ENCODE data around the gene KRT39. TPM values are rescaled to one million over a fixed set of nuclear protein-coding genes. Genes with fewer than 3 reads are reported as not detected.

Gene KRT39
- total and polyA plus RNA-seq, 2 of the 13 experiments (the other 11 are each of a cell fraction or from before 2014, with no cell fraction given): 0.07 to 1.2 TPM

- TF ChIP-seq IRF9 (CRISPR knock-in tag; IDR thresholded peaks at IDR 0.05; ENCODE audit: borderline replicate concordance) (peak; percentile 37; the same call in 1 of the 2 replicates), MAFK (conservative IDR thresholded peaks at IDR 0.05 in 1 of 2, IDR thresholded peaks at IDR 0.05 in 1 of 2; ENCODE audit: low read length in 2 of 2) (peak in 1 of 2 experiments; percentile 7; a peak in 1 of 4 replicates), TSC22D2 (CRISPR knock-in tag; IDR thresholded peaks at IDR 0.05; ENCODE audit: borderline replicate concordance) (0 out of 2 replicates have a peak, but pooled peaks have one; percentile 78), ZNF317 (CRISPR knock-in tag; IDR thresholded peaks at IDR 0.05) (peak; percentile 99), GATAD2A (CRISPR knock-in tag; IDR thresholded peaks at IDR 0.05) (peak; percentile 100), ZNF503 (CRISPR knock-in tag; IDR thresholded peaks at IDR 0.05) (peak; percentile 99), GMEB1 (CRISPR knock-in tag; IDR thresholded peaks at IDR 0.05; ENCODE audit: borderline replicate concordance) (peak; percentile 55; the same call in 1 of the 2 replicates), DMTF1 (CRISPR knock-in tag; IDR thresholded peaks at IDR 0.05) (no peak), SP4 (CRISPR knock-in tag; IDR thresholded peaks at IDR 0.05) (peak; percentile 72), REXO4 (CRISPR knock-in tag; IDR thresholded peaks at IDR 0.05; ENCODE audit: borderline replicate concordance) (no peak), SMARCC2 (IDR thresholded peaks at IDR 0.05) (peak; percentile 93), REPIN1 (CRISPR knock-in tag; IDR thresholded peaks at IDR 0.05; ENCODE audit: borderline replicate concordance, low read depth) (peak; percentile 92; the same call in 1 of the 2 replicates), MAX (IDR thresholded peaks at IDR 0.05) (peak; percentile 81), HDAC6 (IDR thresholded peaks at IDR 0.05; ENCODE audit: low read depth, low read length) (no peak), ZBTB7A (CRISPR knock-in tag; IDR thresholded peaks at IDR 0.05) (0 out of 2 replicates have a peak, but pooled peaks have one; percentile 43), CBX5 (CRISPR knock-in tag; IDR thresholded peaks at IDR 0.05; ENCODE audit: borderline replicate concordance) (peak; percentile 84; the same call in 1 of the 2 replicates), DRAP1 (CRISPR knock-in tag; IDR thresholded peaks at IDR 0.05) (peak; percentile 76), RXRA (CRISPR knock-in tag; IDR thresholded peaks at IDR 0.05) (peak; percentile 98; the same call in 1 of the 2 replicates), GFI1 (CRISPR knock-in tag; IDR thresholded peaks at IDR 0.05; ENCODE audit: borderline replicate concordance) (peak; percentile 95)
Measured at GRCh38 chr17:40956401-40957254, 10.1 kb downstream of the KRT39 start (continued).

All from HepG2 (cell line).